Naive thymus-derived CD4-positive, alpha-beta T cell (primary cell): ENCODE results near the gene ITPRIPL2. TPM values are rescaled to one million over a fixed set of nuclear protein-coding genes. Genes with fewer than 3 reads are reported as not detected.

Experiments used
- ATAC-seq: fragments of 150-1000 bp; cut with Tn5 transposase; 2 replicates; pipeline ENCODE4 v1.10.0; 2021; ENCODE audit warnings: mild to moderate bottlenecking, moderate library complexity
- CTCF ChIA-PET: fragments of 350-600 bp; sonication (Branson Sonifier 250); formaldehyde crosslinking; loops from one replicate; lab custom pipeline; 2021; ENCODE audit warnings: antibody characterized with exemption; lab: Charles Lee
- POLR2A ChIA-PET: fragments of 350-600 bp; sonication (Branson Sonifier 250); formaldehyde crosslinking; loops from one replicate; lab custom pipeline; 2021; ENCODE audit warnings: antibody characterized with exemption, inconsistent platforms; lab: Charles Lee
- DNase-seq, 9 donors: peaks; one replicate each; pipeline versions ENCODE4 v3.0.0 to v3.0.0-alpha.2; 2020 to 2022; ENCODE audit warnings: mixed read lengths in 1 of 9
- H3K27ac ChIP-seq: one replicate; pipeline ENCODE4 v1.7.0; 2013; ENCODE audit warnings: mild to moderate bottlenecking, low read depth, low read length, moderate library complexity
- H3K27me3 ChIP-seq, 2 donors: one replicate each; pipeline ENCODE4 v1.7.0; 2013; ENCODE audit warnings: low read length in 2 of 2, mild to moderate bottlenecking in 2 of 2, moderate library complexity in 2 of 2; ENCODE audit not compliant: control insufficient read depth in 2 of 2, insufficient read depth in 2 of 2
- H3K36me3 ChIP-seq, 3 experiments: 1 replicate in 2 of 3; 2 replicates in 1 of 3; pipeline ENCODE4 v1.7.0; 2013; ENCODE audit warnings: low read length in 3 of 3, mild to moderate bottlenecking in 3 of 3, moderate library complexity in 1 of 3; ENCODE audit not compliant: insufficient read depth in 3 of 3, control insufficient read depth in 2 of 3
- H3K4me1 ChIP-seq, 2 donors: one replicate each; pipeline ENCODE4 v1.7.0; 2013; ENCODE audit warnings: low read length in 2 of 2, mild to moderate bottlenecking in 2 of 2, moderate library complexity in 1 of 2; ENCODE audit not compliant: control insufficient read depth in 2 of 2, insufficient read depth in 2 of 2
- H3K4me3 ChIP-seq: 2 replicates; pipeline ENCODE4 v1.7.0; 2013; ENCODE audit warnings: mild to moderate bottlenecking, low read length
- H3K9me3 ChIP-seq, 3 experiments: 1 replicate in 2 of 3; 2 replicates in 1 of 3; pipeline ENCODE4 v1.7.0; 2013; ENCODE audit warnings: low read length in 3 of 3; ENCODE audit not compliant: control insufficient read depth in 2 of 3
- H3K27ac Mint-ChIP-seq, 9 donors: one replicate each; pipeline ENCODE4 v1.8.0; 2020 to 2022; ENCODE audit warnings: mixed read lengths in 9 of 9, mild to moderate bottlenecking in 8 of 9, moderate library complexity in 5 of 9, inconsistent platforms in 2 of 9
- H3K27me3 Mint-ChIP-seq, 5 donors: one replicate each; pipeline ENCODE4 v1.8.0; 2021 to 2022; ENCODE audit warnings: mixed read lengths in 5 of 5, mild to moderate bottlenecking in 1 of 5
- H3K36me3 Mint-ChIP-seq, 5 donors: one replicate each; pipeline ENCODE4 v1.8.0; 2020 to 2022; ENCODE audit warnings: mixed read lengths in 5 of 5, mild to moderate bottlenecking in 3 of 5, inconsistent platforms in 1 of 5
- H3K4me1 Mint-ChIP-seq, 7 donors: one replicate each; pipeline ENCODE4 v1.8.0; 2020 to 2022; ENCODE audit warnings: mixed read lengths in 7 of 7, mild to moderate bottlenecking in 3 of 7, inconsistent platforms in 1 of 7
- H3K4me3 Mint-ChIP-seq, 10 donors: one replicate each; pipeline ENCODE4 v1.8.0; 2020 to 2022; ENCODE audit warnings: mild to moderate bottlenecking in 10 of 10, mixed read lengths in 10 of 10, moderate library complexity in 6 of 10, inconsistent platforms in 2 of 10
- H3K9me3 Mint-ChIP-seq, 11 donors: one replicate each; pipeline ENCODE4 v1.8.0; 2020 to 2022; ENCODE audit warnings: mixed read lengths in 11 of 11, mild to moderate bottlenecking in 4 of 11, inconsistent platforms in 1 of 11, moderate library complexity in 1 of 11
- intact Hi-C, 2 donors: fragments of 100-400 bp; cut with micrococcal nuclease; formaldehyde crosslinking; loops; one replicate each; pipeline ENCODE4 v1.15.1; 2023
- polyA plus RNA-seq, 2 donors: library from polyadenylated mRNA; unstranded; fragments of 300-500 nt; fragmentation: Illumina TruSeq; gene quantifications; one replicate each; pipeline ENCODE4 v1.2.3, GENCODE V29; 2021
- total RNA-seq, 6 experiments: library from RNA in 5 of 6; stranded (reverse) in 5 of 6; gene quantifications; 1 replicate in 5 of 6; 2 replicates in 1 of 6; pipeline ENCODE4 v1.2.3 and lab custom pipeline; 2021 to 2026

Gene ITPRIPL2
- total and polyA plus RNA-seq, 7 experiments from 2014 or later, result 0.49 to 14.3 (median 0.64) TPM; not detected in 2

GRCh38 chr16:19102187-19102872 is 11.4 kb upstream of the ITPRIPL2 start:
- ChIA-PET CTCF (interaction anchor here (0.6 kb wide), 1 partner anchor 13 kb away, joined by 3 read pairs; no protein-coding TSS in a partner anchor), POLR2A (no interaction called here)
- no peak overlapping the region for H3K27ac ChIP-seq
- peaks cover 0 to 7% (median 4%) of the 10 kb centered on the region in 5 donors for H3K36me3 Mint-ChIP-seq
- DNase-seq, result no peak
- H3K27ac Mint-ChIP-seq, result no peak overlapping the region
- no peaks in the 10 kb centered on the region for H3K36me3 ChIP-seq
- peaks cover 0 to 3% (median 0%) of the 10 kb centered on the region in 7 donors for H3K4me1 Mint-ChIP-seq
- H3K9me3 ChIP-seq, result no peaks in the 10 kb centered on the region
- no peaks in the 10 kb centered on the region for H3K4me1 ChIP-seq
- peaks cover 0 to 12% (median 2%) of the 10 kb centered on the region in 11 donors for H3K9me3 Mint-ChIP-seq
- H3K4me3 Mint-ChIP-seq, result no peak overlapping the region
- intact Hi-C loops, result no loop called here
- H3K4me3 ChIP-seq, result no peak overlapping the region
- H3K27me3 Mint-ChIP-seq, result peaks cover 0 to 12% (median 5%) of the 10 kb centered on the region in 5 donors
- no peak for ATAC-seq
- no peaks in the 10 kb centered on the region for H3K27me3 ChIP-seq

DNA sequence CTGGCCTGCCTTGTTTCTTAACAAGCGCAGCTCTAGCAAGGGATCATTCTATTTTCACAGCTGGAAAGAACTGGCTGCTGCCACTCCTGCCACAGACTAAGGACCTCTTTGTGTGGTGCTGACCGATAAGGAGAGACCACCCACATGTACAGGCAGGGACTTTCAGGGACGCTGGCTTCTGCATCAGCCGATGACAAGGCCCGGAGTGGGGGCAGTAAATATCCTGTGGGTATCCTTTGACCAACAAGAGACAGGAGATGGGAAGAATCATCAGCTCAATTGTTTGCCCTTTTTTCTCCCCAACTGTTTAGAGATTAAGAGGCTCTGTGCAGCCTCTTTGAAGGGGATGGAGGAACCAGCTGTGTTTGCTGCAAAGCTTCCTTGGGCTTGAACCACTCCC is 9.2 kb upstream of the ITPRIPL2 start:
- Histone ChIP-seq H3K9me3 (no peaks in the 10 kb centered on the region), H3K4me1 (no peaks in the 10 kb centered on the region), H3K27ac (no peak overlapping the region), H3K36me3 (no peaks in the 10 kb centered on the region), H3K27me3 (no peaks in the 10 kb centered on the region), H3K4me3 (no peak overlapping the region)
- peaks cover 0 to 15% (median 13%) of the 10 kb centered on the region in 5 donors for H3K27me3 Mint-ChIP-seq
- H3K9me3 Mint-ChIP-seq, result peaks cover 0 to 2% (median 0%) of the 10 kb centered on the region in 11 donors
- CTCF ChIA-PET, result no interaction called here
- ATAC-seq, result no peak
- H3K36me3 Mint-ChIP-seq, result no peaks in the 10 kb centered on the region
- no peak overlapping the region for H3K27ac Mint-ChIP-seq
- H3K4me1 Mint-ChIP-seq, result peaks cover 0 to 10% (median 0%) of the 10 kb centered on the region in 7 donors
- H3K4me3 Mint-ChIP-seq, result no peak overlapping the region
- DNase-seq, result no peak
- intact Hi-C loops, result no loop called here
- POLR2A ChIA-PET, result no interaction called here

GRCh38 chr16:19105131-19105530 is 8.6 kb upstream of the ITPRIPL2 start:
- H3K9me3 Mint-ChIP-seq, result no peaks in the 10 kb centered on the region
- no peaks in the 10 kb centered on the region for H3K27me3 ChIP-seq
- peaks cover 0 to 17% (median 10%) of the 10 kb centered on the region in 5 donors for H3K27me3 Mint-ChIP-seq
- no peak overlapping the region for H3K4me3 ChIP-seq
- no peak for ATAC-seq
- intact Hi-C loops, result no loop called here
- no peaks in the 10 kb centered on the region for H3K36me3 ChIP-seq
- no peaks in the 10 kb centered on the region for H3K36me3 Mint-ChIP-seq
- no peak for DNase-seq
- H3K4me3 Mint-ChIP-seq, result no peak overlapping the region
- CTCF ChIA-PET, result no interaction called here
- no peaks in the 10 kb centered on the region for H3K4me1 ChIP-seq
- POLR2A ChIA-PET, result no interaction called here
- H3K9me3 ChIP-seq, result no peaks in the 10 kb centered on the region
- no peak overlapping the region for H3K27ac Mint-ChIP-seq
- H3K27ac ChIP-seq, result no peak overlapping the region
- H3K4me1 Mint-ChIP-seq, result peaks cover 0 to 10% (median 0%) of the 10 kb centered on the region in 7 donors

DNA sequence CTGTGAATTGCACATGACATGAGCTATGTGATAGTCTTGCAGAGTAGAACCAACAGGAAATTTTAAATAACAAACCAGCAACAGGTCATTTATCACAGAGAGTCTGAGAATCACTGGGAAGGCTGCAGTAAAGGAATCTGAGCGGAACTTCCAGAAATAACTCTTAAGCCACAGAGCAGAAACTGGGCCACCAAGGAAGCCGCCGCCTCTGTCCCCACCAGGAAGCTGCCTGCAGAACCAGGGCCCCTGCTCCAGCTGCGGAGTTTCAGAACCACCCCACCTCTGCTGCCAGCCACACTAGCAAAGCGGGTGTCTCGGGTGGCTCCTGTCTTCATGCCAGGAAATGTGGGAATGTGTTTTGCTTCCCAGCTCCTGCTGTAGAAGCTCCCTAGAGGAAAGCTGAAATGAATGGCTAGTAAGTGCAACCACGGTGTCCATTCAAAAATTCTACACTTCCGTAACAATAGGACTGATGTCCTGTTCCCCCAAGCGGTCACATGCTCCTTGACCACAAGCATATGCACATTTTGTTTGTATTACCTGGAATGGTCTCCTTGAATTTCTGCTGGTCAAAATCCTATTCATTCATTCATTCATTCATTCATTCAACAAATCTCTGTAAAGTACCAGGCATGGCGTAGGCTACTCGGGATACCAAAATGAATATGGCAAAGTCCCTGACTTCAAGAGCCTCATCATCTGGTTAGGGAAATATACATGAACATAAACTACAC is 7.7 kb upstream of the ITPRIPL2 start:
- Histone ChIP-seq H3K27me3 (no peaks in the 10 kb centered on the region), H3K4me3 (no peak overlapping the region), H3K4me1 (no peaks in the 10 kb centered on the region), H3K9me3 (no peaks in the 10 kb centered on the region), H3K27ac (no peak overlapping the region), H3K36me3 (no peaks in the 10 kb centered on the region)
- ATAC-seq (no peak), DNase-seq (no peak)
- peaks cover 0 to 10% (median 0%) of the 10 kb centered on the region in 7 donors for H3K4me1 Mint-ChIP-seq
- ChIA-PET CTCF (no interaction called here), POLR2A (no interaction called here)
- H3K9me3 Mint-ChIP-seq, result no peaks in the 10 kb centered on the region
- intact Hi-C loops, result no loop called here
- H3K27me3 Mint-ChIP-seq, result peaks cover 0 to 20% (median 10%) of the 10 kb centered on the region in 5 donors
- no peak overlapping the region for H3K4me3 Mint-ChIP-seq
- H3K36me3 Mint-ChIP-seq, result no peaks in the 10 kb centered on the region
- no peak overlapping the region for H3K27ac Mint-ChIP-seq

DNA sequence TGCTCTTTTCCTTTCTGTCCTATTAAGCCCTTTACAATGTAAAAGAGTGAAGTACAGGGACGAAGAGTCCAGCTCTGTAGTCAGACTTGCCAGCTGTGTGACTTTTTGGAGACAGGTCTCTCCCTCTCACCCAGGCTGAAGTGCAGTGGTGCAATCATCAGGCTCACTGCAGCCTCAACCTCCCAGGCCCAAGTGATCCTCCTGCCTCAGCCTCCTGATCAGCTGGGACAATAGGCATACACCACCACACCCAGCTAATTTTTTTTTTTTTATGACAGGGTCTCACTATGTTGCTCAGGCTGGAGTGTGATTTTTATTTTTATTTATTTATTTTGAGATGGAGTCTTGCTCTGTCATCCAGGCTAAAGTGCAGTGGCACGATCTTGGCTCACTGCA is 7.1 kb upstream of the ITPRIPL2 start:
- Histone ChIP-seq H3K27ac (no peak overlapping the region), H3K4me3 (no peak overlapping the region), H3K27me3 (no peaks in the 10 kb centered on the region), H3K4me1 (no peaks in the 10 kb centered on the region), H3K9me3 (no peaks in the 10 kb centered on the region), H3K36me3 (no peaks in the 10 kb centered on the region)
- Mint-ChIP-seq H3K4me3 (no peak overlapping the region), H3K27me3 (peaks cover under 1 to 26% (median 10%) of the 10 kb centered on the region in 5 donors), H3K36me3 (no peaks in the 10 kb centered on the region), H3K9me3 (no peaks in the 10 kb centered on the region), H3K4me1 (peaks cover 0 to 10% (median 0%) of the 10 kb centered on the region in 7 donors), H3K27ac (no peak overlapping the region)
- ATAC-seq (no peak), DNase-seq (no peak)
- intact Hi-C loops, result no loop called here
- POLR2A ChIA-PET, result no interaction called here
- CTCF ChIA-PET, result no interaction called here

- ChIA-PET POLR2A (no interaction called here), CTCF (no interaction called here)
- no peak overlapping the region for H3K4me3 ChIP-seq
- ATAC-seq (no peak), DNase-seq (no peak)
- no peaks in the 10 kb centered on the region for H3K4me1 ChIP-seq
- H3K9me3 Mint-ChIP-seq, result peaks cover 0 to 2% (median 0%) of the 10 kb centered on the region in 11 donors
- H3K4me3 Mint-ChIP-seq, result no peak overlapping the region
- no peaks in the 10 kb centered on the region for H3K36me3 ChIP-seq
- no peaks in the 10 kb centered on the region for H3K27me3 ChIP-seq
- peaks cover 17 to 45% (median 23%) of the 10 kb centered on the region in 5 donors for H3K27me3 Mint-ChIP-seq
- H3K27ac Mint-ChIP-seq, result no peak overlapping the region
- H3K27ac ChIP-seq, result no peak overlapping the region
- intact Hi-C loops, result no loop called here
- peaks cover 0 to 22% (median 0%) of the 10 kb centered on the region in 7 donors for H3K4me1 Mint-ChIP-seq
- H3K36me3 Mint-ChIP-seq, result no peaks in the 10 kb centered on the region
- H3K9me3 ChIP-seq, result no peaks in the 10 kb centered on the region
These were observed 5.1 kb upstream of the ITPRIPL2 start for GRCh38 chr16:19108409-19109287.
